SK-N-SH (cell line): ENCODE measurements around the gene MATR3.

Experiments used
- CTCF ChIP-seq: fragments of 200-600 bp; sonication (generic); IDR thresholded peaks from 2 replicates; pipeline ENCODE4 v1.6.1; 2017; ENCODE audit warnings: antibody characterized with exemption, mild to moderate bottlenecking, moderate library complexity
- EP300 ChIP-seq, 2 experiments: IDR thresholded peaks; 2 replicates each; pipeline versions ENCODE4 v1.4.0 to v1.6.1; 2012; ENCODE audit warnings: borderline replicate concordance in 1 of 2, low read depth in 1 of 2, low read length in 1 of 2
- JUND ChIP-seq: IDR thresholded peaks from 2 replicates; pipeline ENCODE4 v1.4.0; 2012
- MAX ChIP-seq: IDR thresholded peaks from 2 replicates; pipeline ENCODE4 v1.4.0; 2012; ENCODE audit warnings: low read depth
- MEF2A ChIP-seq: IDR thresholded peaks from 2 replicates; pipeline ENCODE4 v1.4.0; 2012; ENCODE audit warnings: low read depth, borderline replicate concordance
- NRF1 ChIP-seq: IDR thresholded peaks from 2 replicates; pipeline ENCODE4 v1.6.1; 2012; ENCODE audit warnings: low read depth, mild to moderate bottlenecking, low read length
- POLR2AphosphoS5 ChIP-seq: IDR thresholded peaks from 2 replicates; pipeline ENCODE4 v1.6.1; 2012; ENCODE audit warnings: low read depth, low read length
- RAD21 ChIP-seq: IDR thresholded peaks from 2 replicates; pipeline ENCODE4 v1.6.1; 2012; ENCODE audit warnings: mild to moderate bottlenecking, low read length
- RCOR1 ChIP-seq: fragments of 150-350 bp; IDR thresholded peaks from 2 replicates; pipeline ENCODE4 v1.6.1; 2017; ENCODE audit warnings: antibody characterized with exemption, low read length
- RFX5 ChIP-seq: IDR thresholded peaks from 2 replicates; pipeline ENCODE4 v1.6.1; 2012; ENCODE audit warnings: mild to moderate bottlenecking, improper control_type of control experiment, low read length
- RXRA ChIP-seq: IDR thresholded peaks from 2 replicates; pipeline ENCODE4 v1.4.0; 2012; ENCODE audit warnings: low read depth, mild to moderate bottlenecking, borderline replicate concordance
- SIN3A ChIP-seq: IDR thresholded peaks from 2 replicates; pipeline ENCODE4 v1.6.1; 2012; ENCODE audit warnings: low read depth, mild to moderate bottlenecking, low read length, moderate library complexity, borderline replicate concordance
- SMC3 ChIP-seq: IDR thresholded peaks from 2 replicates; pipeline ENCODE4 v1.6.1; 2012; ENCODE audit warnings: low read depth, low read length, improper control_type of control experiment
- USF2 ChIP-seq: fragments of 150-350 bp; IDR thresholded peaks from 2 replicates; pipeline ENCODE4 v1.6.1; 2017; ENCODE audit warnings: antibody characterized with exemption, low read length, low read depth, borderline replicate concordance

GRCh38 chr5:139293507-139294373 lies at the start of gene MATR3:
- TF ChIP-seq CTCF: no peak
- TF ChIP-seq POLR2AphosphoS5: peak; percentile 96
- TF ChIP-seq EP300 (IDR thresholded peaks at IDR 0.05; ENCODE audit: borderline replicate concordance in 1 of 2, low read depth in 1 of 2, low read length in 1 of 2): no peak
- peak; percentile 60 for TF ChIP-seq MAX
- no peak for TF ChIP-seq MEF2A
- peak; percentile 89; the same call in 1 of the 2 replicates for TF ChIP-seq SIN3A
- TF ChIP-seq NRF1: peak; percentile 69
- TF ChIP-seq RXRA: no peak
- TF ChIP-seq SMC3: no peak
- TF ChIP-seq RAD21: no peak
- peak; percentile 74; the same call in 1 of the 2 replicates for TF ChIP-seq RCOR1
- TF ChIP-seq RFX5: no peak
- TF ChIP-seq USF2: no peak
- no peak for TF ChIP-seq JUND
